Thymus (tissue), 11 donors: ENCODE measurements around the gene SLC1A7. TPM values are rescaled to one million over a fixed set of nuclear protein-coding genes. Genes with fewer than 3 reads are reported as not detected.

Experiments used
- DNase-seq, 9 donors: peaks; one replicate each; pipeline ENCODE4 v3.0.0-alpha.2; 2013; ENCODE audit warnings: low spot score in 9 of 9, low read depth in 6 of 9, missing footprints in 1 of 9
- H3K27ac ChIP-seq, 2 donors: one replicate each; pipeline ENCODE4 v1.5.1; 2013; ENCODE audit warnings: control low read depth in 1 of 2, low read depth in 1 of 2, low read length in 1 of 2, mild to moderate bottlenecking in 1 of 2, moderate library complexity in 1 of 2
- H3K27me3 ChIP-seq, 2 donors: one replicate each; pipeline ENCODE4 v1.5.1; 2013; ENCODE audit warnings: low read length in 1 of 2; ENCODE audit not compliant: control insufficient read depth in 2 of 2, insufficient read depth in 1 of 2
- H3K36me3 ChIP-seq, 2 donors: one replicate each; pipeline ENCODE4 v1.5.1; 2013; ENCODE audit warnings: low read length in 1 of 2, mild to moderate bottlenecking in 1 of 2, moderate library complexity in 1 of 2; ENCODE audit not compliant: control insufficient read depth in 2 of 2, insufficient read depth in 2 of 2
- H3K4me1 ChIP-seq, 2 donors: one replicate each; pipeline ENCODE4 v1.5.1; 2013; ENCODE audit warnings: low read length in 2 of 2; ENCODE audit not compliant: control insufficient read depth in 2 of 2, insufficient read depth in 2 of 2
- H3K4me3 ChIP-seq, 2 donors: one replicate each; pipeline ENCODE4 v1.5.1; 2013; ENCODE audit warnings: low read length in 2 of 2, control low read depth in 1 of 2, mild to moderate bottlenecking in 1 of 2
- H3K9me3 ChIP-seq, 2 donors: one replicate each; pipeline ENCODE4 v1.5.1; 2013; ENCODE audit warnings: low read length in 1 of 2, mild to moderate bottlenecking in 1 of 2; ENCODE audit not compliant: control insufficient read depth in 2 of 2, insufficient read depth in 1 of 2
- WGBS: extraction: QIAGEN DNeasy Blood & Tissue Kit; methylation state at CpG from one replicate; pipeline ENCODE4 v1.1.7; 2013; 5-methylcytosine and 5-hydroxymethylcytosine counted together
- polyA plus RNA-seq: library from polyadenylated mRNA; stranded (reverse); fragments of 200-250 nt; gene quantifications from one replicate; pipeline ENCODE4 v1.2.3, GENCODE V29; 2013
- total RNA-seq: library from RNA; stranded (reverse); fragments of 120-200 nt; gene quantifications from one replicate; pipeline ENCODE4 v1.2.4, GENCODE V29; 2013
- donor health status: healthy.

The SLC1A7 gene
- total and polyA plus RNA-seq, 2 donors: under 0.01 to 0.07 TPM

- H3K9me3 ChIP-seq: no peaks in the 10 kb centered on the region
- H3K4me3 ChIP-seq: no peak overlapping the region
- no peaks in the 10 kb centered on the region for H3K27me3 ChIP-seq
- no peaks in the 10 kb centered on the region for H3K36me3 ChIP-seq
- no peak for DNase-seq
- H3K4me1 ChIP-seq: peaks cover 0 to 9% of the 10 kb centered on the region in 2 donors
- no peak overlapping the region for H3K27ac ChIP-seq
- 97% methylated on average over 8 of the region's 8 CpGs for WGBS
Measured at GRCh38 chr1:53085405-53085804, 57.0 kb downstream of the SLC1A7 start.

GRCh38 chr1:53084589-53084971 lies 57.9 kb downstream of the SLC1A7 start:
- H3K36me3 ChIP-seq: no peaks in the 10 kb centered on the region
- 96% methylated on average over 8 of the region's 8 CpGs for WGBS
- DNase-seq: no peak
- H3K27me3 ChIP-seq: no peaks in the 10 kb centered on the region
- no peak overlapping the region for H3K4me3 ChIP-seq
- peaks cover 0 to 9% of the 10 kb centered on the region in 2 donors for H3K4me1 ChIP-seq
- no peak overlapping the region for H3K27ac ChIP-seq
- H3K9me3 ChIP-seq: no peaks in the 10 kb centered on the region

GRCh38 chr1:53083636-53084588 lies 58.5 kb downstream of the SLC1A7 start:
- 91% methylated on average over 17 of the region's 17 CpGs for WGBS

GRCh38 chr1:53082826-53083455 lies 59.5 kb downstream of the SLC1A7 start:
- whole genome bisulfite sequencing: 82% methylated on average over 13 of the region's 13 CpGs
- Histone ChIP-seq H3K9me3 (no peaks in the 10 kb centered on the region), H3K27ac (no peak overlapping the region), H3K4me1 (peaks cover 0 to 9% of the 10 kb centered on the region in 2 donors), H3K36me3 (no peaks in the 10 kb centered on the region), H3K27me3 (no peaks in the 10 kb centered on the region), H3K4me3 (no peak overlapping the region)
- DNase-seq: peak in 1 of 9 donors; percentile 12

More at GRCh38 chr1:53083636-53084588, 58.5 kb downstream of the SLC1A7 start:
- Histone ChIP-seq H3K9me3 (no peaks in the 10 kb centered on the region), H3K27me3 (no peaks in the 10 kb centered on the region), H3K4me3 (no peak overlapping the region), H3K36me3 (no peaks in the 10 kb centered on the region), H3K4me1 (peaks cover 0 to 9% of the 10 kb centered on the region in 2 donors), H3K27ac (no peak overlapping the region)
- DNase-seq: no peak

- Histone ChIP-seq H3K4me1 (peaks cover 0 to 9% of the 10 kb centered on the region in 2 donors), H3K27ac (no peak overlapping the region), H3K4me3 (no peak overlapping the region), H3K36me3 (no peaks in the 10 kb centered on the region), H3K9me3 (no peaks in the 10 kb centered on the region), H3K27me3 (no peaks in the 10 kb centered on the region)
- no peak for DNase-seq
- WGBS: 95% methylated on average over 14 of the region's 14 CpGs
Measured at GRCh38 chr1:53081384-53082066, 60.9 kb downstream of the SLC1A7 start.

GRCh38 chr1:53080769-53081168 lies 61.7 kb downstream of the SLC1A7 start:
- 93% methylated on average over 15 of the region's 15 CpGs for WGBS
- Histone ChIP-seq H3K36me3 (no peaks in the 10 kb centered on the region), H3K27ac (no peak overlapping the region), H3K27me3 (no peaks in the 10 kb centered on the region), H3K4me3 (no peak overlapping the region), H3K9me3 (no peaks in the 10 kb centered on the region), H3K4me1 (peaks cover 0 to 9% of the 10 kb centered on the region in 2 donors)
- no peak for DNase-seq

GRCh38 chr1:53080041-53080440 lies 62.4 kb downstream of the SLC1A7 start:
- Histone ChIP-seq H3K4me3 (no peak overlapping the region), H3K27ac (no peak overlapping the region), H3K27me3 (no peaks in the 10 kb centered on the region), H3K4me1 (peaks cover 0 to 9% of the 10 kb centered on the region in 2 donors), H3K36me3 (no peaks in the 10 kb centered on the region), H3K9me3 (no peaks in the 10 kb centered on the region)
- 93% methylated on average over 3 of the region's 3 CpGs for WGBS
- DNase-seq: no peak

GRCh38 chr1:53079251-53079650 lies 63.2 kb downstream of the SLC1A7 start:
- Histone ChIP-seq H3K4me3 (no peak overlapping the region), H3K36me3 (no peaks in the 10 kb centered on the region), H3K27ac (no peak overlapping the region), H3K9me3 (no peaks in the 10 kb centered on the region), H3K4me1 (peaks cover 0 to 9% of the 10 kb centered on the region in 2 donors), H3K27me3 (no peaks in the 10 kb centered on the region)
- DNase-seq: no peak
- WGBS: 95% methylated on average over 4 of the region's 4 CpGs
